Left ventricle myocardium inferior (tissue), 1 donor: Measurements from ENCODE around the gene GIMAP2. TPM values are rescaled to one million over a fixed set of nuclear protein-coding genes. Genes with fewer than 3 reads are reported as not detected.

Source experiments
- DNase-seq: peaks from one replicate; pipeline ENCODE4 v3.0.0-alpha.2; 2020
- H3K27ac ChIP-seq: fragments of 200-600 bp; replicated peaks from 2 replicates; pipeline ENCODE4 v1.8.0; 2021
- H3K27me3 ChIP-seq: fragments of 200-600 bp; 2 replicates; pipeline ENCODE4 v1.8.0; 2021; ENCODE audit warnings: low read depth
- H3K36me3 ChIP-seq: fragments of 200-600 bp; 2 replicates; pipeline ENCODE4 v1.8.0; 2021
- H3K4me1 ChIP-seq: fragments of 200-600 bp; 2 replicates; pipeline ENCODE4 v1.8.0; 2021
- H3K4me3 ChIP-seq: fragments of 200-600 bp; 2 replicates; pipeline ENCODE4 v1.8.0; 2021; ENCODE audit warnings: mild to moderate bottlenecking, moderate library complexity
- H3K9me3 ChIP-seq: fragments of 200-600 bp; replicated peaks from 2 replicates; pipeline ENCODE4 v1.8.0; 2021
- intact Hi-C: fragments of 100-400 bp; cut with micrococcal nuclease; formaldehyde crosslinking; loops from one replicate; pipeline ENCODE4 v1.11.0; 2022
- total RNA-seq: library from RNA; stranded (reverse); fragmentation: NEBNext Ultra II Directional; extraction: Animal tissue kit (Norgen Biotek cat#: 25700); gene quantifications from one replicate; pipeline ENCODE4 v1.2.1, GENCODE V29; 2021
- TF ChIP-seq, protein P1 (sequence below): fragments of 200-600 bp; IDR thresholded peaks from 2 replicates; pipeline ENCODE4 v1.8.0; 2021; ENCODE audit warnings: antibody characterized with exemption, mild to moderate bottlenecking, borderline replicate concordance
- donor health status: DM: no; HTN: yes; CAD: no; lungs with severe emphysema.

The GIMAP2 gene
- total RNA-seq, 1 donor from 2014 or later: 5.0 TPM

DNA sequence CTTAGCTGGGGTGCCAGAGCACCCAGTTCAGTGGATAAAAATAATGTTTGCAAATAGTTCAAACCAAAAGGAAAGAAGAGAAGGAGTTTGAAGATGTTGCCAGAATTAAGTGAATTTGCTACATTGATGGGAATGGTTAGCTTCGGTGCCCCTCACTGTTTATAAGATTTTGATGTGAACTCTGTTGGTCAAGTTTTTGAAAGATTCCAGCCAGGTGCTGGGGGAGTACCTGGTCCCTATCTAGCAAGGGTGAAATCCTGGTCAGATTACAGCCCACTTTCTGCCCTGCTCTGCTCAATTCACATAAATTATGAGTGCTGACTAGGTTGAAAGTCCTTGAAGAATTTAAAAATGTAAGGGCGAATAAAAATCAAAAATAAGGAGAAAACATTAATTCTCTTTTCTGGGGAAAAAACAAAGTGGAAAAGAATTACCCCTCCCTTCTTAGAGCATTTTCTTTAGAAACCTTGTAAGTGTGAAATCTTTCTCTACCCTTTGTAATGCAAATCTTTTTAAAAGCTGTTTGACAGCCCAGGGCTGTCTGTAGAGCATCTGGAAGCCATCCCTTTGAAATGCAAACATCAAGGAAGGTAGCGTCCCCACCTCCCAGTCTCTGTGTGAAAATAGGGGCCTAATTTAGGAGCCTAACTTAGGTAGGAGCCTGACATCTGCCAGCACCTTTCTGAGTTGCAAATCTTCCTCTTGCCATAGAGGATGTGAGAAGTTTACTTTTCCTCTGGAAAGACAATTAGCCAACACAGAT is 50.3 kb downstream of the GIMAP2 start:
- intact Hi-C loops: no loop called here
- H3K27ac ChIP-seq: peak overlapping the region; percentile 85
- no peak overlapping the region for H3K4me3 ChIP-seq

DNA sequence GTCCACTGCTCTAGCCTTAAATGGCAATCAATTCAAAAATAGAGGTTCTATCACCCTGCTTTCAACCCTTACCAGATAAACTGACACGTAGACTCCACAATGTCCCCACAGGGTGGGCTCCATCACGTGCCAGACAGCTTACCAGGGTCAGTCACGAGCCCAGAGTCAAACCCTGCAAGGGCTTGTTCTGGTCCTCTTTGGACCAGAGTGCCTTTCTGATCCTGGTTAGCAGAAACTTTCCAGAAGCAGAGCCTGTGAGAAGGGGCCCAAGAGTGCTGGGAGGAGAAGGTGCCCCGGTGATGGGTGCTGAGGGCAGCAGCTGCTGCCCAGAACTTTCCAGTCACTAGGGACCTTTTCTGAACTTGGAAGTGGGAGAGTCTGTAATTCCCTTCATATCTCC is 51.4 kb downstream of the GIMAP2 start:
- peaks cover 37% of the 10 kb centered on the region for H3K4me1 ChIP-seq
- no peaks in the 10 kb centered on the region for H3K27me3 ChIP-seq
- DNase-seq: no peak
- H3K9me3 ChIP-seq: no peaks in the 10 kb centered on the region
- H3K4me3 ChIP-seq: peak overlapping the region; percentile 70
- TF ChIP-seq, protein P1, sequence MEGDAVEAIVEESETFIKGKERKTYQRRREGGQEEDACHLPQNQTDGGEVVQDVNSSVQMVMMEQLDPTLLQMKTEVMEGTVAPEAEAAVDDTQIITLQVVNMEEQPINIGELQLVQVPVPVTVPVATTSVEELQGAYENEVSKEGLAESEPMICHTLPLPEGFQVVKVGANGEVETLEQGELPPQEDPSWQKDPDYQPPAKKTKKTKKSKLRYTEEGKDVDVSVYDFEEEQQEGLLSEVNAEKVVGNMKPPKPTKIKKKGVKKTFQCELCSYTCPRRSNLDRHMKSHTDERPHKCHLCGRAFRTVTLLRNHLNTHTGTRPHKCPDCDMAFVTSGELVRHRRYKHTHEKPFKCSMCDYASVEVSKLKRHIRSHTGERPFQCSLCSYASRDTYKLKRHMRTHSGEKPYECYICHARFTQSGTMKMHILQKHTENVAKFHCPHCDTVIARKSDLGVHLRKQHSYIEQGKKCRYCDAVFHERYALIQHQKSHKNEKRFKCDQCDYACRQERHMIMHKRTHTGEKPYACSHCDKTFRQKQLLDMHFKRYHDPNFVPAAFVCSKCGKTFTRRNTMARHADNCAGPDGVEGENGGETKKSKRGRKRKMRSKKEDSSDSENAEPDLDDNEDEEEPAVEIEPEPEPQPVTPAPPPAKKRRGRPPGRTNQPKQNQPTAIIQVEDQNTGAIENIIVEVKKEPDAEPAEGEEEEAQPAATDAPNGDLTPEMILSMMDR: no peak
- H3K36me3 ChIP-seq: peaks cover 14% of the 10 kb centered on the region
- intact Hi-C loops: no loop called here
- peak overlapping the region; percentile 85 for H3K27ac ChIP-seq

More for the DNA sequence above, 50.3 kb downstream of the GIMAP2 start:
- no peak for DNase-seq
- Histone ChIP-seq H3K36me3 (peaks cover 4% of the 10 kb centered on the region), H3K4me1 (peaks cover 26% of the 10 kb centered on the region), H3K9me3 (no peaks in the 10 kb centered on the region), H3K27me3 (no peaks in the 10 kb centered on the region)
- TF ChIP-seq, protein P1: no peak

DNA sequence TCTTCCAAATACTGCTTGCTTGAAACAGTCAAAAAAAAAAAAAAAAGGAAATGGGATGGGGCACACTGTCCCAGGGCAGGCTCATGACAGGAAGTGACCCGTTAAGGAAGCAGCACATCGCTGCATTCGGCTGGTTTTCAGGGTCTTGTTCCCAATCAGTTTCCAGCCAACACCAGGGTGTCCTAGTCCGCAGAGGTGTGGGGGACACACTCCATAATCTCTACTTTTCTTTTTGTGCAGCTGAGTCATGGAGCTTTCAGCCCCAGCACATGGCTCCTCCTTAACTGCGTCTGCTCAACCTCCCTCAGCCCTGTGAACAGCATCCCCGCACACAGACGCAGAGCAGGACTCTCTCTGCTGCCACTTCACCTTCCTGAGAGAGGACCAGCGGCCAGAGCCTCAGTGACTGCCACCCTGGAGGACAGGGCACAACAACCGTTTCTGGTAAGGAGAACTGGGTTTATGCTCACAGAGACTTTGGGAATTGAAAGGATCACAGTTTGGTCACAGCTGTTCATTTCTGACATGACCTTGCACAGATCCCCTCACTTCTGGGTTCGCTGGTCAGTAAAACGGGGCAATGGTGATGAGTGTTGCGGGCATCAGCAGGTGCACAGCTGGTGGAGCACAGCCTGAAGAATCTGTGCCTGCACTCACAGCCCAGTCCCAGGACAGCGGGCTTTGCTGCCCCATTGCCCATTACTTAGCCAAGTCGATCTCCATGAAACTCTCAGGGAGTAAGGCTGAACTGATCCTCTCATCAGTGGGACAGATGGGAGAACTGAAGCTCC is 52.0 kb downstream of the GIMAP2 start, which contains the start of gene GIMAP5:
GIMAP5 (plus strand) TSS at position 154 of the 791 bp plus-strand sequence. CDS start 3,467 bp downstream, outside the sequence.
- DNase-seq: no peak
- peak within 1 kb of the TSS; percentile 70 for H3K4me3 ChIP-seq
- peaks cover 43% of the 10 kb centered on the region for H3K4me1 ChIP-seq
- peaks cover 20% of the 10 kb centered on the region for H3K36me3 ChIP-seq
- no peaks in the 10 kb centered on the region for H3K27me3 ChIP-seq
- no peaks in the 10 kb centered on the region for H3K9me3 ChIP-seq
- H3K27ac ChIP-seq: peak within 1 kb of the TSS; percentile 85
- TF ChIP-seq, protein P1: no peak
- intact Hi-C loops: no loop called here

DNA sequence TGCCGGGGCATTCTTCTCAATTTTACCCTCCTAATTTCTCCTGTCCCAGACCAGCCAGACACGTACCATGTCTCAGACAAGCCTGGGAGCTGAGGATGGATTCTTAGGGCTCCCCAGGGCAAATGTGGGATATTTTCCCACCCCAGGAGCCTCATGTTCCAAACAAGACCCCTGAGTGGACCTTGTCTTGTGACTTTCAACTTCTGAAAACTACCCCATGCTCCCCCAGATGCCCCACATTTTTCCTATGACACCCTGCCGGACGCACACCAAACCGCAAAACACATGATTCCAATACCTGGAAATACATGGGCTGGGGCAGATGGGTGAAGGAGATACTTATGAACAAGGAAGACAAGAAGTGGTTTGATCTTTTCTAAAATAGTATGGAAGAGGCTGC is 52.6 kb downstream of the GIMAP2 start:
- Histone ChIP-seq H3K4me3 (peak overlapping the region; percentile 70), H3K4me1 (peaks cover 49% of the 10 kb centered on the region), H3K27me3 (no peaks in the 10 kb centered on the region), H3K27ac (peak overlapping the region; percentile 85), H3K36me3 (peaks cover 26% of the 10 kb centered on the region), H3K9me3 (no peaks in the 10 kb centered on the region)
- TF ChIP-seq, protein P1: no peak
- intact Hi-C loops: no loop called here
- no peak for DNase-seq

DNA sequence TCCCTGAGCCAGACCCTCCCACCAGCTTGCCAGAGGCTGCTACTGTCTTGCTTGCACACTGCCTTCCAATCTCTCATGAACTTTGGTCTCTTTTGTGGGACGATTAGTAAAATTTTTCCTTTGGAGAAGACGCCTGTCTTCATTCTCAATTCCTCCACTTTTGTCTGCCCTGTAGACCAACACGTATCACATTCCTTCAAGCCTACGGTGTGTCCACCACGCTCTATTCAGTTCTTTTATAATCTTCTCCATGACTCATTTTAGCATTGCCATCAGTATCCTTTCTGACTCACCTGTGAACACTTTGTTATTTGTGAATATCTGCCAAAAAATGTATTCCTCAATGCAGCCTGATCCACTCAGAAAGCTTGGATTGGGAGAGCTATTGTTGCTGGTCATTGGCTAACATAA is 53.1 kb downstream of the GIMAP2 start:
- intact Hi-C loops: no loop called here
- peaks cover 28% of the 10 kb centered on the region for H3K36me3 ChIP-seq
- peaks cover 54% of the 10 kb centered on the region for H3K4me1 ChIP-seq
- peak overlapping the region; percentile 70 for H3K4me3 ChIP-seq
- H3K27ac ChIP-seq: peak overlapping the region; percentile 85
- no peaks in the 10 kb centered on the region for H3K9me3 ChIP-seq
- no peak for DNase-seq
- TF ChIP-seq, protein P1: no peak
- H3K27me3 ChIP-seq: no peaks in the 10 kb centered on the region
